RWPE1 (cell line): ENCODE measurements around the gene SLC4A2.

Experiments
- CTCF ChIA-PET: fragments of 350-600 bp; sonication (Branson Sonifier 250); formaldehyde crosslinking; extraction: SDS; loops from one replicate; lab custom pipeline; 2021; lab: Yijun Ruan, JAX
- POLR2A ChIA-PET: fragments of 400-600 bp; formaldehyde crosslinking; extraction: SDS; loops from one replicate; lab custom pipeline; 2020; ENCODE audit warnings: antibody characterized with exemption; ENCODE audit not compliant: low non-redundant PET; lab: Yijun Ruan, JAX
- DNase-seq: peaks from one replicate; pipeline ENCODE4 v3.0.0; 2012; ENCODE audit warnings: low spot score
- H3K27ac ChIP-seq: fragments of 450-650 bp; 2 replicates; pipeline ENCODE4 v1.5.1; 2017
- CTCF ChIP-seq: fragments of 450-650 bp; conservative IDR thresholded peaks from 2 replicates; pipeline ENCODE4 v1.5.1; 2017; ENCODE audit warnings: low read depth, mild to moderate bottlenecking

SLC4A2 gene

GRCh38 chr7:151057989-151058780 is 1.2 kb upstream of the SLC4A2 start:
- DNase-seq: peak; percentile 96
- POLR2A ChIA-PET: no interaction called here
- no peak for TF ChIP-seq CTCF
- peak overlapping the region; percentile 96 for H3K27ac ChIP-seq
- CTCF ChIA-PET: interaction anchor here (1.0 kb wide), 2 partner anchors 27 to 53 kb away, joined by 3 to 4 read pairs; no protein-coding TSS in a partner anchor

- POLR2A ChIA-PET: no interaction called here
- CTCF ChIA-PET: interaction anchor here (0.6 to 1.0 kb wide), 3 partner anchors 14 to 52 kb away, joined by 3 to 4 read pairs (median 3); no protein-coding TSS in a partner anchor
- DNase-seq: peak; percentile 4
- peak overlapping the region; percentile 96 for H3K27ac ChIP-seq
- TF ChIP-seq CTCF: no peak
Measured at GRCh38 chr7:151058781-151059366, 515 bp upstream of the SLC4A2 start.

- peak overlapping the region; percentile 96 for H3K27ac ChIP-seq
- DNase-seq: peak; percentile 13
- TF ChIP-seq CTCF: peak; percentile 3
- ChIA-PET POLR2A (no interaction called here), CTCF (no interaction called here)
Measured at GRCh38 chr7:151060113-151060415, 675 bp downstream of the SLC4A2 start.

- ChIA-PET POLR2A (interaction anchor here (0.6 kb wide), 2 partner anchors 119 to 1499 kb away, joined by 3 to 4 read pairs; no protein-coding TSS in a partner anchor), CTCF (no interaction called here)
- peak; percentile 30 for DNase-seq
- peak overlapping the region; percentile 96 for H3K27ac ChIP-seq
- TF ChIP-seq CTCF: no peak
Measured at GRCh38 chr7:151060416-151061212, 1.2 kb downstream of the SLC4A2 start.

- ChIA-PET CTCF (no interaction called here), POLR2A (interaction anchor here (0.6 to 0.7 kb wide), 3 partner anchors 19 to 1500 kb away, joined by 3 to 4 read pairs (median 3); partner anchors contain the start of gene FASTK)
Measured at GRCh38 chr7:151061213-151062110, 2.1 kb downstream of the SLC4A2 start.

More at GRCh38 chr7:151061213-151062110, 2.1 kb downstream of the SLC4A2 start:
- no peak for TF ChIP-seq CTCF
- peak overlapping the region; percentile 96 for H3K27ac ChIP-seq
- DNase-seq: no peak
